Activated CD8-positive, alpha-beta T cell treated with anti-CD3 and anti-CD28 coated beads, Interleukin-2, amount 10 ng/mL, durations not matched to agents 7 days and 5 days (primary cell): ENCODE data around the gene HJV. TPM values are rescaled to one million over a fixed set of nuclear protein-coding genes. Genes with fewer than 3 reads are reported as not detected.
"Not testable (repeated sequence)": the region's sequence is repeated elsewhere in the genome, so short reads cannot be mapped to it uniquely, and the experiment has no call there.

Experiments
- ATAC-seq: fragments of 150-1000 bp; cut with Tn5 transposase; one replicate; pipeline ENCODE4 v1.10.0; 2021; ENCODE audit warnings: moderate library complexity
- CTCF ChIA-PET: fragments of 350-600 bp; sonication (Branson Sonifier 250); formaldehyde crosslinking; loops from one replicate; lab custom pipeline; 2021; ENCODE audit warnings: antibody characterized with exemption; lab: Charles Lee
- POLR2A ChIA-PET: fragments of 350-600 bp; sonication (Branson Sonifier 250); formaldehyde crosslinking; loops from one replicate; lab custom pipeline; 2021; ENCODE audit warnings: antibody characterized with exemption; lab: Charles Lee
- DNase-seq: peaks from one replicate; pipeline ENCODE4 v3.0.0-alpha.2; 2020
- H3K27ac Mint-ChIP-seq: one replicate; pipeline ENCODE4 v1.8.0; 2021; ENCODE audit warnings: mild to moderate bottlenecking, mixed read lengths
- H3K27me3 Mint-ChIP-seq: one replicate; pipeline ENCODE4 v1.8.0; 2021; ENCODE audit warnings: low read depth, mixed read lengths
- H3K36me3 Mint-ChIP-seq: one replicate; pipeline ENCODE4 v1.8.0; 2021; ENCODE audit warnings: low read depth, mixed read lengths
- H3K4me1 Mint-ChIP-seq: one replicate; pipeline ENCODE4 v1.8.0; 2021; ENCODE audit warnings: low read depth, mixed read lengths
- H3K4me3 Mint-ChIP-seq: one replicate; pipeline ENCODE4 v1.8.0; 2021; ENCODE audit warnings: mild to moderate bottlenecking, mixed read lengths
- H3K9me3 Mint-ChIP-seq: one replicate; pipeline ENCODE4 v1.8.0; 2022; ENCODE audit warnings: mixed read lengths; ENCODE audit not compliant: insufficient read depth
- total RNA-seq, 2 experiments: library from RNA; stranded (reverse); gene quantifications; one replicate each; pipeline ENCODE4 v1.2.3, GENCODE V29; 2021

HJV gene, protein sequence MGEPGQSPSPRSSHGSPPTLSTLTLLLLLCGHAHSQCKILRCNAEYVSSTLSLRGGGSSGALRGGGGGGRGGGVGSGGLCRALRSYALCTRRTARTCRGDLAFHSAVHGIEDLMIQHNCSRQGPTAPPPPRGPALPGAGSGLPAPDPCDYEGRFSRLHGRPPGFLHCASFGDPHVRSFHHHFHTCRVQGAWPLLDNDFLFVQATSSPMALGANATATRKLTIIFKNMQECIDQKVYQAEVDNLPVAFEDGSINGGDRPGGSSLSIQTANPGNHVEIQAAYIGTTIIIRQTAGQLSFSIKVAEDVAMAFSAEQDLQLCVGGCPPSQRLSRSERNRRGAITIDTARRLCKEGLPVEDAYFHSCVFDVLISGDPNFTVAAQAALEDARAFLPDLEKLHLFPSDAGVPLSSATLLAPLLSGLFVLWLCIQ
- total RNA-seq: not detected

DNA sequence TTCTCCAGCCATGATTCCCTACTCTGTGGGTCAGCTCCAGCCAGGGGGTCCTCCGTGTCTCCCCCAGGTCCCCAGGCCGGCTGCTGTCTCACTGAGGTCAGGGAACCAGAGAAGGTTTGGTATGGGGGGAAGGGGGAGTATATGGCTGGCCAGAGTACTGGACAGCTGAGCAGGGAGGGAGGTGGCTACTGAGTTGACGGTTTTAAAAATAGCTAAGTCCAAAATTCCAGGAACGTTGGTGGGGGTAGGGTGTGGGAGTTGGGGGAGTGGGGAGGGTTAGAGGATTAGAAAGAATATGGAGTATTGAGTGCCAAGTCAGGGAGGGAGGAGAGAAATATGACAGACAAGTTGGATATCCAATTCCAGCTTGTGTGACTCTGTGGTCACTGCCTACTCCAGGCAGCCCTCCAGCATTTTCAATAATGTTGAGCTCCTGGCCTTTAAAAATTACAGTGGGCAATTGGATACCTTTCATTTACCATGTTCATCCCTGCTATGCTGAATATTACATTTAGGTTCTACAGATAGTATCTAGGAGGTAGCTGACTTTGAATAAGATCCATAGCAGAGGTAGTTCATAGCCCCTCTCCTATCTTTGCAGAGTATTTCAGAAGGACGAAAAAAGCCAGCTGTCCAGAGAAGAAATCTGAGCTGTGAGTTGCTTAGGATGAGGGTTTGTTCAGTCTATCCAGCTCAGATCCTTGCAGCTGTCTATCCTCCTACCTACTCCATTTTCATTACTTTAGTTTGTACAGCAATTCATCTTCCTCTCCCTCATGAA, at the start of gene HJV:
Gene HJV (minus strand): TSS at position 114 of the 781 bp plus-strand sequence. CDS start 1,504 bp downstream, outside the sequence.
- peaks cover 65% of the 10 kb centered on the region for H3K27me3 Mint-ChIP-seq
- H3K4me3 Mint-ChIP-seq: no peak within 1 kb of the TSS
- ChIA-PET POLR2A (interaction anchor here (0.7 to 1.3 kb wide), 2 partner anchors 15 to 30 kb away, joined by 3 to 8 read pairs; no protein-coding TSS in a partner anchor), CTCF (interaction anchor here (0.6 to 3.5 kb wide), 5 partner anchors 10 to 177 kb away, joined by 3 to 32 read pairs (median 7); partner anchors contain the start of gene NUDT17)
- H3K36me3 Mint-ChIP-seq: no peaks in the 10 kb centered on the region
- DNase-seq: no peak
- no peaks in the 10 kb centered on the region for H3K9me3 Mint-ChIP-seq
- peaks cover 6% of the 10 kb centered on the region for H3K4me1 Mint-ChIP-seq
- ATAC-seq: no peak
- no peak within 1 kb of the TSS for H3K27ac Mint-ChIP-seq

DNA sequence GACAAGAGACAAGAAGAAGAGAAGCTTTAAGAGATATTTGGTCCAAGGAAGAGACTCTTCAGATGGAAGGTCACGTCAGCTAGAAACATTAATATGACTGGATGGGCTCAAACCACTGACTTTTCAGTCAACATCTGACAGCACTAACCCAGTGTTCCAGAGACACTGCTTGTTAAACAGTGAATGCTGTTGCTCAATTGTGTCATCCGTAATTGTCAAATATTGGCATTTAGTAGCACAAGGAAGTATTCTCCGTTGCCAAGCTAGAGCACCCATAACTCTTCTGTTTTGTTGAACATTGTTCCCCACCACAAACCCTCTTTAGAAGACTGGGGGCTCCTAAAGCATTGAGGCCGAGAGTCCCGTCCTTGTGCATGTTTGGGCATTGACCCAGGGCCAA, 37.6 kb upstream of the HJV start:
- H3K9me3 Mint-ChIP-seq, POLR2A ChIA-PET, H3K36me3 Mint-ChIP-seq, DNase-seq, H3K4me1 Mint-ChIP-seq, ATAC-seq, H3K4me3 Mint-ChIP-seq, CTCF ChIA-PET, H3K27ac Mint-ChIP-seq, H3K27me3 Mint-ChIP-seq: not testable (repeated sequence)

DNA sequence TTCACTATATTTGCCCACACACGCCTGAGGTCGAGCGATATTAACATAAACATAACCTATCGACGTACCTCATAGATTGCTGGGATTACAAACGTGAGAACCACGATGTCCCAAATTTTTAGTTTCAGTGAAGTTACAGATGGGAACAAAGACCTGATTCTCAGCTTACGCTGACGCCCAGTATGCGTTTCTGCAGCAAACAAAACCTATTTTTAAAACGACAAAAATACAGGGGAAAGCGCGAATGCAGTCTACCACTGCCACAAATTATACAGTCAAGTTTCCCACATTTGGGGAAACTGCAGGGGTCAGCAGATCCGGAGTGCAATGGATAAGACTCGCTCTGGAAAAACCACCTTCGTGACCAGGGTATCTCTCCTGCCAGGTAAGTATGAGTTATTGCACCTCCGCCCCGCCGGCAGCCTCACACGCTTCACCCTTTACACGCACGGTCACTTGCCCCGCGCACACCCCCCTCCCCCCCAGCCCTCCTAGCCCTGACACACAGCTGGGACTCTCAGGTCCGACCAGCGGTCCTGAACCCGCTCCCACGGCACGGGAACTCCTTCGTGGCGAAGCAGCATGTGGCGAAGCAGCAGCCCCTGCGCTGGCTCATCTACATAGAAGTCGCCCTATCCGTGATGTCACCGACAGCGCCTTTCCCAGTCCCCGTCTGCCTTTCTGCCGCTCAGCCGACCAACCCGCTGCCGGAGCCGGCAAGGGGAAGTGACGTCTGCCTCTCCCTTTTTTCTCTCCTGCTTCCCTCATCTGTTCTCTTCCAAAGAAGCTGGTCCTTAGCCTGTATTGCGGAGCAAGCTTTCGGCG, 30.5 kb upstream of the HJV start:
- Mint-ChIP-seq H3K27ac (peak overlapping the region; percentile 99), H3K4me3 (peak overlapping the region; percentile 89), H3K4me1 (peaks cover 33% of the 10 kb centered on the region)
- ATAC-seq (peak; percentile 88), DNase-seq (peak; percentile 92)
- ChIA-PET CTCF (interaction anchor here (0.9 to 1.8 kb wide), 4 partner anchors 13 to 72 kb away, joined by 3 to 7 read pairs (median 4); no protein-coding TSS in a partner anchor), POLR2A (interaction anchor here (0.5 to 2.7 kb wide), 25 partner anchors 8 to 952 kb away, joined by 3 to 207 read pairs (median 4); partner anchors contain the start of genes ANKRD34A, HJV, PIAS3 and POLR3C)
- H3K27me3 Mint-ChIP-seq, H3K9me3 Mint-ChIP-seq, H3K36me3 Mint-ChIP-seq: not testable (repeated sequence)

DNA sequence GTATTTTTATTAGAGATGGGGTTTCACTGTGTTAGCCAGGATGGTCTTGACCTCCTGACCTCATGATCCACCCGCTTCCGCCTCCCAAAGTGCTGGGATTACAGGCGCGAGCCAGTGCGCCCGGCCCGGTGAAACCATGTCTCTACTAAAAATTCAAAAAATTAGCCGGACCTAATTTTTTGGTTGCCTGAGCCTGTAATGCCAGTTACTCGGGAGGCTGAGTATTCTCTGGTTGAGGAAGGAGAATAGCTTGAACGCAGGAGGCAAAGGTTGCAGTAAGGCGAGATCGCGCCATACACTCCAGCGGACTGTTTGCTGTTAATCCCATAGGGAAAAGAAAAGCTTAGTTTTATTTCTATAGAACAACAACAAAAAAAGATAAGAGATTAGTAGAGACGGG, 29.9 kb upstream of the HJV start:
- Mint-ChIP-seq H3K4me3 (peak overlapping the region; percentile 89), H3K4me1 (peaks cover 33% of the 10 kb centered on the region), H3K9me3 (no peaks in the 10 kb centered on the region), H3K27me3 (peaks cover 5% of the 10 kb centered on the region), H3K27ac (peak overlapping the region; percentile 99), H3K36me3 (no peaks in the 10 kb centered on the region)
- peak; percentile 45 for ATAC-seq
- POLR2A ChIA-PET: interaction anchor here (0.6 to 2.7 kb wide), 22 partner anchors 7 to 586 kb away, joined by 3 to 207 read pairs (median 4); partner anchors contain the start of genes ANKRD34A, HJV, PIAS3 and POLR3C
- no peak for DNase-seq
- CTCF ChIA-PET: interaction anchor here (0.9 to 1.8 kb wide), 4 partner anchors 12 to 72 kb away, joined by 3 to 7 read pairs (median 4); no protein-coding TSS in a partner anchor

DNA sequence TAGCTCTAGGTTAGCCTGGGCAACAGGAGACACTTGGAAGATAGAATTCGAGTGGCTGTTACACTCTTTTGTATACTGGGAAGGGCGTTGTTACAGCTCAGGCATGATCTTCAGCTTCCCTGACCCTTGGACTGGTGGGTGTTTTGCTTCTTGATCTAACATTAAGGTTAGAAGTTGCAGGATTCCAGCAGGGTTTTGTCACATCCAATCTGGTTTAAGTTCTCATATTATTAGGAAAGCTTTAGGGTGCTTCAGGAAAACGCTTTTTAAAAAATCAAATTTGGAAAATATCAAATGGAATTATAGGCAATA, 29.1 kb upstream of the HJV start:
- CTCF ChIA-PET: interaction anchor here (1.2 to 3.6 kb wide), 2 partner anchors 13 to 73 kb away, joined by 3 to 11 read pairs; no protein-coding TSS in a partner anchor
- ATAC-seq, H3K27ac Mint-ChIP-seq, H3K27me3 Mint-ChIP-seq, H3K36me3 Mint-ChIP-seq, H3K9me3 Mint-ChIP-seq: not testable (repeated sequence)
- Mint-ChIP-seq H3K4me3 (peak overlapping the region; percentile 22), H3K4me1 (peaks cover 33% of the 10 kb centered on the region)
- DNase-seq: peak; percentile 10
- POLR2A ChIA-PET: interaction anchor here (2.7 kb wide), 1 partner anchor 13 kb away, joined by 207 read pairs; no protein-coding TSS in a partner anchor

DNA sequence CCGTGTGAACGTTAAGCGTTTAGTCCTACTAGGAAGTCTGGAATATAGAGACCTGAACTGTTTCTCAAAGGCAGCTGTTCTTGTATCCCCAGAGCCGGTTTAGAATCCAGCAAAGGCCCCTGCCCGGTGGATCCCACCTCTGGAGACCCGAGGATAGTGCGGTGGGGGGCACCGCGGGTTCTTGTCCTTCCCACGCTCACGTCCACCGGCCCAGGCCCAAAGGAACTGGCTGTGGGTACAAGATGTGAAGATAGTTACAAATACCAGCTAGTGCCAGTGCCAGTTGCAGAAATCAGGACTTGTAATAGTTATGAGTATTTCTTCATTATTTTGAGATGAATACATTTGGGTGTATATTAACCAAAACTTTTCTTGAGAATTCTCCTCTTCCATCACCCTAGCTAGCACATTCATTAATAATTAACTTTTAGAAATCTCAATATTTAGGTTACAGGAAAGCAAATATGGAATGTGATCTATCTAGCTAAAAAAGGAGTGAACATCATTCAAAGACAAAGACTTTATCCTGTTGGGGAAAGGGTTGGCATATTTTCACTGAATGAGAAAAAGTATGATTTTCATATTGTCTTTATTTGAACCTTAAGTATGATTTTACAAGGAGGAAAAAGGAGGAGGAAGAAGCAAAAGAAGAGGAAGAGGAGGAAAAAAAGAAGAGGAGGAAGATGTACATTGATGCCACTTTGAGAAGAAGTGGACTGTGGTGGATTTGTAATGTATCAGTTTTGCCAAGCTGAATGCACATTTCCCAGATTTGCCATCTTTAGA, 28.5 kb upstream of the HJV start:
- CTCF ChIA-PET: interaction anchor here (0.6 to 3.6 kb wide), 4 partner anchors 9 to 73 kb away, joined by 3 to 11 read pairs (median 3); no protein-coding TSS in a partner anchor
- POLR2A ChIA-PET: interaction anchor here (2.0 to 2.7 kb wide), 2 partner anchors 12 kb away, joined by 5 to 207 read pairs; no protein-coding TSS in a partner anchor
- H3K4me1 Mint-ChIP-seq: peaks cover 33% of the 10 kb centered on the region
- not testable (repeated sequence) for H3K27ac Mint-ChIP-seq, H3K27me3 Mint-ChIP-seq, H3K36me3 Mint-ChIP-seq, ATAC-seq, H3K4me3 Mint-ChIP-seq, H3K9me3 Mint-ChIP-seq, DNase-seq

DNA sequence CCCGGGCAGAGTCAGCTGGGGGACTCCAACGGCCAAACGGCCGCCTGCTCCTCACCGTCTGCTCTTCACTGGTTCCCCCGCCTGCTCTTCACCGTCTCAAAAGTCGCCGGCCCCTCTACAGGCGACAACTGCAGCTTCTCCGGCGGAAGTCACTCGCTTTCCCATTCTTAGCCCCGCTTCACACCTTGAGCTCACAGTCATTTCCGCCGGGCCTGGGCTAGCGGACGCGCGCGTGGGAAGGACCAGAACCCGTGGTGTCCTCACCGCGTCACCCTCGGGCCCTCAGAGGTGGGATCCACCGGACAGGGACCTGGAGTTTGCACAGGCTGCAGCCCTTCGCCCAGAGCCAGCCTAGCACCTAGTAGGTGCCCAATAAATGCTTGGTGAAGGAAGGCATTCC, 27.9 kb upstream of the HJV start:
- H3K9me3 Mint-ChIP-seq: no peaks in the 10 kb centered on the region
- H3K27me3 Mint-ChIP-seq: peaks cover 5% of the 10 kb centered on the region
- DNase-seq: no peak
- POLR2A ChIA-PET: interaction anchor here (1.6 to 2.0 kb wide), 2 partner anchors 10 to 12 kb away, joined by 5 to 7 read pairs; no protein-coding TSS in a partner anchor
- peak overlapping the region; percentile 39 for H3K27ac Mint-ChIP-seq
- H3K4me1 Mint-ChIP-seq: peaks cover 33% of the 10 kb centered on the region
- no peak for ATAC-seq
- H3K4me3 Mint-ChIP-seq: no peak overlapping the region
- H3K36me3 Mint-ChIP-seq: no peaks in the 10 kb centered on the region
- CTCF ChIA-PET: interaction anchor here (1.2 to 3.6 kb wide), 3 partner anchors 12 to 72 kb away, joined by 3 to 11 read pairs (median 3); no protein-coding TSS in a partner anchor

DNA sequence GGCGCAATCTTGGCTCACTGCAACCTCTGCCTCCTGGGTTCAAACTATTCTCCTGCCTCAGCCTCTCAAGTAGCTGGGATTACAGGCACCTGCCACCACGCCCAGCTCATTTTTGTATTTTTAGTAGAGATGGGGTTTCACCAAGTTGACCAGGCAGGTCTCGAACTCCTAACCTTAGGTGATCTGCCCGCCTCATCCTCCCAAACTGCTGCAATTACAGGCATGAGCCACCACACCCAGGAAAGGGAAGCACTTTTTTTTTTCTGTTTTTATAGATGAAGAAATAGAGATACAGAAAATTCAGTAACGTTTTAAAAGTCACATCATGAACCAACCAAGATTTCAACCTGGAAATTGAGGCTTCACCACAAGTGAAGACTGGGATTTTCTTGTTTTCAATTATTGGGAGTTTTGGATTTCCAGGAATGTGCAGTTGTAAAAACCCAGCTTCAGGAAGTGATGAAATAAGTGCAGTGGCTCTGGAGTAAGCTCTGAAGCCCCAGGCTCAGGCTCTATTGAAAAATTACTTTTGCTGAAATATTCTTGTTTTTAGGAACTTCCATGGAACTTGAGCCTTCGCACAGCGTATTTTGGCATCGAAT, 27.1 kb upstream of the HJV start:
- not testable (repeated sequence) for H3K4me3 Mint-ChIP-seq, ATAC-seq, H3K9me3 Mint-ChIP-seq, H3K36me3 Mint-ChIP-seq, H3K27ac Mint-ChIP-seq, DNase-seq, H3K27me3 Mint-ChIP-seq
- CTCF ChIA-PET: interaction anchor here (3.6 kb wide), 1 partner anchor 11 kb away, joined by 11 read pairs; no protein-coding TSS in a partner anchor
- peaks cover 33% of the 10 kb centered on the region for H3K4me1 Mint-ChIP-seq
- POLR2A ChIA-PET: interaction anchor here (1.6 to 2.0 kb wide), 2 partner anchors 9 to 11 kb away, joined by 5 to 7 read pairs; no protein-coding TSS in a partner anchor

DNA sequence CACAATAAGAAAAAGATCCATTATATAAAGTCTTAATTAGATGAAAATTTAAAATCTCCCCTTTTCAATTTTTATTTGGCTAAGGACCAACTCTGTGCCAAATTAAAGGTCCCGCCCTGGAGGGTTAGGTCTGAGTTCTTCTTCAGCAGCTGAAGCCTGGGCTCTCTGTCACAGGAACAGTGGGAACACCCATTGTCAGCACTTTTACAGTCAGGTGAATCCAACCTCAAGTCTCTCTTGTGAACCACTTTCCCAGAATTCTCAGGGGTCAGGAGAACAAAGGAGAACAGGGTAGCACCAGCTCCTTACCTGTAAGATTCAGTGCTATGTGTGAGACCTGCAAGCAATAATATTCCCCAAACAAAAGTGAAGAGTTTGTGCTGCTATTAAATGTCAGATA, 25.1 kb upstream of the HJV start:
- peaks cover 24% of the 10 kb centered on the region for H3K4me1 Mint-ChIP-seq
- DNase-seq: no peak
- peaks cover 5% of the 10 kb centered on the region for H3K27me3 Mint-ChIP-seq
- no peaks in the 10 kb centered on the region for H3K36me3 Mint-ChIP-seq
- no peak for ATAC-seq
- ChIA-PET CTCF (interaction anchor here (1.5 to 1.6 kb wide), 2 partner anchors 15 to 201 kb away, joined by 5 to 6 read pairs; partner anchors contain the start of gene NUDT17), POLR2A (no interaction called here)
- H3K4me3 Mint-ChIP-seq: no peak overlapping the region
- no peak overlapping the region for H3K27ac Mint-ChIP-seq
- no peaks in the 10 kb centered on the region for H3K9me3 Mint-ChIP-seq
